HG03060 (cell line): ENCODE results near the gene LRRC45.

Source experiments
- ATAC-seq: cut with Tn5 transposase; IDR thresholded peaks from one replicate; pipeline ENCODE4 v1.9.1; 2021; ENCODE audit warnings: low read depth, moderate number of reproducible peaks; ENCODE audit not compliant: unreplicated experiment

The LRRC45 gene

GRCh38 chr17:81993729-81994592 lies 29.1 kb upstream of the LRRC45 start:
- ATAC-seq: no peak

- ATAC-seq: no peak
Measured at GRCh38 chr17:81994593-81995462, 28.3 kb upstream of the LRRC45 start.

- ATAC-seq: no peak
Measured at GRCh38 chr17:81995463-81996231, 27.5 kb upstream of the LRRC45 start.

- ATAC-seq: no peak
Measured at GRCh38 chr17:81996232-81996756, 26.8 kb upstream of the LRRC45 start.

GRCh38 chr17:81996757-81997441 lies 26.2 kb upstream of the LRRC45 start:
- no peak for ATAC-seq

GRCh38 chr17:81998212-81998611 lies 24.9 kb upstream of the LRRC45 start:
- ATAC-seq: no peak

GRCh38 chr17:81998691-81999438 lies 24.2 kb upstream of the LRRC45 start:
- ATAC-seq: no peak

- no peak for ATAC-seq
Measured at GRCh38 chr17:81999587-81999975, 23.5 kb upstream of the LRRC45 start.

- no peak for ATAC-seq
Measured at GRCh38 chr17:81999976-82000802, 22.9 kb upstream of the LRRC45 start.

GRCh38 chr17:82000803-82001570 lies 22.1 kb upstream of the LRRC45 start:
- no peak for ATAC-seq

GRCh38 chr17:82001571-82002056 lies 21.5 kb upstream of the LRRC45 start:
- no peak for ATAC-seq

GRCh38 chr17:82003411-82004381 lies 19.4 kb upstream of the LRRC45 start:
- ATAC-seq: no peak

- ATAC-seq: no peak
Measured at GRCh38 chr17:82004517-82005455, 18.3 kb upstream of the LRRC45 start.

- no peak for ATAC-seq
Measured at GRCh38 chr17:82005701-82006348, 17.3 kb upstream of the LRRC45 start.
